GM12878 (cell line): ENCODE measurements around the gene KRTAP5-6. TPM values are rescaled to one million over a fixed set of nuclear protein-coding genes. Genes with fewer than 3 reads are reported as not detected.

Source experiments
- ATAC-seq: fragments of 200-7000 bp; cut with Tn5 transposase; 3 replicates; pipeline ENCODE4 v1.9.1; 2020; ENCODE audit warnings: mild to moderate bottlenecking, moderate library complexity
- BruUV-seq: library from RNA; stranded (reverse); fragments of 400-500 nt; replicated peaks from 2 replicates; lab custom pipeline; 2021; lab: Mats Ljungman, UMichigan
- CTCF ChIA-PET: fragments of 300-600 bp; sonication (Branson Sonifier 250); formaldehyde crosslinking; extraction: SDS; loops from one replicate; lab custom pipeline; 2021; ENCODE audit warnings: inconsistent platforms; lab: Yijun Ruan, JAX
- POLR2A ChIA-PET: fragments of 350-600 bp; formaldehyde crosslinking; extraction: SDS; loops from one replicate; lab custom pipeline; 2021; ENCODE audit warnings: inconsistent platforms; lab: Charles Lee
- RAD21 ChIA-PET: fragments of 300-600 bp; sonication (Branson Sonifier 250); formaldehyde crosslinking; loops from one replicate; lab custom pipeline; 2023; ENCODE audit warnings: antibody characterized with exemption; ENCODE audit not compliant: unreplicated experiment; lab: Charles Lee
- SMC1A ChIA-PET: fragments of 300-600 bp; sonication (Branson Sonifier 250); formaldehyde crosslinking; loops from one replicate; lab custom pipeline; 2023; ENCODE audit not compliant: unreplicated experiment, uncharacterized antibody; lab: Charles Lee
- DNase-seq: peaks from one replicate; pipeline ENCODE4 v3.0.0-alpha.2; 2011; ENCODE audit warnings: low read depth, low spot score
- FAIRE-seq: peaks from 3 replicates; lab custom pipeline; 2011; peaks lifted over from hg19 to GRCh38; lab: Jason Lieb, UNC
- H2AFZ ChIP-seq: 2 replicates; pipeline ENCODE4 v1.6.0; 2011; ENCODE audit warnings: low read depth, low read length, control low read depth; ENCODE audit not compliant: control insufficient read depth
- H3K27ac ChIP-seq: 2 replicates; pipeline ENCODE4 v1.5.1; 2011; ENCODE audit warnings: control low read depth; ENCODE audit not compliant: control insufficient read depth, insufficient read depth
- H3K27me3 ChIP-seq, 2 experiments: replicated peaks in 1 of 2; 2 replicates each; pipeline versions ENCODE4 v1.6.0 to v1.6.1; 2011; ENCODE audit warnings: low read length in 1 of 2; ENCODE audit not compliant: control insufficient read depth in 2 of 2, insufficient read depth in 2 of 2
- H3K36me3 ChIP-seq, 2 experiments: 2 replicates each; pipeline ENCODE4 v1.5.1; 2011; ENCODE audit warnings: low read length in 1 of 2; ENCODE audit not compliant: control insufficient read depth in 2 of 2, insufficient read depth in 2 of 2
- H3K4me1 ChIP-seq: 2 replicates; pipeline ENCODE4 v1.6.1; 2011; ENCODE audit warnings: mild to moderate bottlenecking, low read length, moderate library complexity, mixed read lengths; ENCODE audit not compliant: control insufficient read depth, insufficient read depth
- H3K4me2 ChIP-seq: 2 replicates; pipeline ENCODE4 v1.6.0; 2011; ENCODE audit warnings: control low read depth; ENCODE audit not compliant: control insufficient read depth, insufficient read depth
- H3K4me3 ChIP-seq: fragments of 200-600 bp; sonication (generic); 2 replicates; pipeline ENCODE4 v1.5.1; 2016
- H3K79me2 ChIP-seq: 2 replicates; pipeline ENCODE4 v1.6.0; 2011; ENCODE audit warnings: low read length; ENCODE audit not compliant: control insufficient read depth, insufficient read depth
- H3K9ac ChIP-seq: 2 replicates; pipeline ENCODE4 v1.8.0; 2011; ENCODE audit warnings: low read length, control low read depth, mixed read lengths; ENCODE audit not compliant: control insufficient read depth, insufficient read depth
- H3K9me3 ChIP-seq: replicated peaks from 3 replicates; pipeline ENCODE4 v1.5.1; 2011; ENCODE audit warnings: mild to moderate bottlenecking, low read length; ENCODE audit not compliant: control insufficient read depth, insufficient read depth
- H4K20me1 ChIP-seq: 2 replicates; pipeline ENCODE4 v1.6.0; 2011; ENCODE audit not compliant: control insufficient read depth, insufficient read depth
- BHLHE40 ChIP-seq, 2 experiments: fragments of 450-650 bp in 1 of 2; IDR thresholded peaks; 2 replicates each; pipeline ENCODE4 v1.6.1; 2011 to 2017; ENCODE audit warnings: low read depth in 2 of 2, borderline replicate concordance in 1 of 2, improper control_type of control experiment in 1 of 2, low read length in 1 of 2, mild to moderate bottlenecking in 1 of 2
- CTCF ChIP-seq, 3 experiments: IDR thresholded peaks in 2 of 3; conservative IDR thresholded peaks in 1 of 3; 2 replicates each; pipeline ENCODE4 v1.5.1; 2011; ENCODE audit warnings: low read depth in 3 of 3, low read length in 3 of 3, mild to moderate bottlenecking in 3 of 3, control low read depth in 2 of 3, moderate library complexity in 2 of 3, inconsistent platforms in 1 of 3, mixed read lengths in 1 of 3; ENCODE audit not compliant: control insufficient read depth in 2 of 3, insufficient read depth in 1 of 3; ENCODE audit errors: extremely low read depth in 1 of 3
- ESRRA ChIP-seq: IDR thresholded peaks from 2 replicates; pipeline ENCODE4 v1.6.1; 2012; ENCODE audit warnings: mild to moderate bottlenecking, low read length, improper control_type of control experiment
- HDAC6 ChIP-seq: fragments of 200-600 bp; sonication (generic); IDR thresholded peaks from one replicate; pipeline ENCODE4 v1.8.0; 2017; ENCODE audit warnings: antibody characterized with exemption; ENCODE audit not compliant: unreplicated experiment
- IKZF1 ChIP-seq: fragments of 450-650 bp; conservative IDR thresholded peaks from 2 replicates; pipeline ENCODE4 v1.6.1; 2017; ENCODE audit warnings: antibody characterized with exemption, mild to moderate bottlenecking
- NR2F1 ChIP-seq: fragments of 450-650 bp; conservative IDR thresholded peaks from 2 replicates; pipeline ENCODE4 v1.6.1; 2017; ENCODE audit warnings: mild to moderate bottlenecking
- POLR2A ChIP-seq: IDR thresholded peaks from 2 replicates; pipeline ENCODE4 v1.6.1; 2011; ENCODE audit warnings: low read depth, mild to moderate bottlenecking, low read length
- RAD21 ChIP-seq: IDR thresholded peaks from 2 replicates; pipeline ENCODE4 v1.6.1; 2011; ENCODE audit warnings: mild to moderate bottlenecking, low read depth, low read length, moderate library complexity; ENCODE audit not compliant: insufficient read depth
- RB1 ChIP-seq: fragments of 450-650 bp; formaldehyde crosslinking; IDR thresholded peaks from 2 replicates; pipeline ENCODE4 v1.6.1; 2017; ENCODE audit warnings: mild to moderate bottlenecking, borderline replicate concordance
- RUNX3 ChIP-seq: IDR thresholded peaks from 2 replicates; pipeline ENCODE4 v1.6.1; 2012; ENCODE audit warnings: low read length, inconsistent platforms
- SIN3A ChIP-seq: IDR thresholded peaks from 2 replicates; pipeline ENCODE4 v1.6.1; 2012; ENCODE audit warnings: low read depth, low read length, improper control_type of control experiment
- SMC3 ChIP-seq: IDR thresholded peaks from 2 replicates; pipeline ENCODE4 v1.6.1; 2011; ENCODE audit warnings: low read length, improper control_type of control experiment, borderline replicate concordance
- STAT1 ChIP-seq: fragments of 450-650 bp; conservative IDR thresholded peaks from 2 replicates; pipeline ENCODE4 v1.6.1; 2014; ENCODE audit warnings: antibody characterized with exemption, mild to moderate bottlenecking
- TARDBP ChIP-seq: IDR thresholded peaks from 2 replicates; pipeline ENCODE4 v1.6.1; 2016; ENCODE audit warnings: borderline replicate concordance
- YY1 ChIP-seq: IDR thresholded peaks from 2 replicates; pipeline ENCODE4 v1.6.1; 2011; ENCODE audit warnings: low read depth, mild to moderate bottlenecking, low read length
- WGBS: methylation state at CpG from one replicate; pipeline ENCODE4 v1.1.6; 2016; ENCODE audit warnings: low lambda C conversion rate; ENCODE audit not compliant: insufficient replicate concordance, insufficient coverage; ENCODE audit errors: missing lambda C conversion rate; 5-methylcytosine and 5-hydroxymethylcytosine counted together
- in situ Hi-C: fragments of 300-500 bp; cut with MboI; formaldehyde crosslinking; loops from 9 replicates; pipeline ENCODE4 v1.14.3; 2018; ENCODE audit warnings: mixed read lengths
- intact Hi-C: fragments of 100-400 bp; cut with micrococcal nuclease; formaldehyde crosslinking; loops from one replicate; pipeline ENCODE4 v1.14.2; 2022; ENCODE audit not compliant: unreplicated experiment
- polyA plus RNA-seq, 11 experiments: library from polyadenylated mRNA; depleted of rRNA in 4 of 11; unstranded in 6 of 11; stranded (reverse) in 5 of 11; fragments of >200 nt; fragmentation: Nextera tagmentation in 4 of 11; fragmentation: Illumina TruSeq in 1 of 11; extraction: Ambion mirVana in 4 of 11; extraction: Trizol in 1 of 11; gene quantifications; 1 replicate in 1 of 11; 2 replicates in 10 of 11; pipeline versions ENCODE4 v1.2.1 to v1.2.3, GENCODE V29; 2011 to 2016; ENCODE audit warnings: inconsistent platforms in 2 of 11, missing spikeins in 2 of 11, low read depth in 1 of 11
- total RNA-seq, 4 experiments: library from RNA; depleted of rRNA in 3 of 4; stranded (reverse); fragments of >200 nt in 3 of 4; fragmentation: Illumina TruSeq in 1 of 4; extraction: Trizol in 1 of 4; gene quantifications; 2 replicates each; pipeline versions ENCODE4 v1.2.1 to v1.2.3, GENCODE V29; 2013 to 2021

Gene KRTAP5-6
- total and polyA plus RNA-seq, 10 of the 15 experiments (the other 5 are each of a cell fraction or from before 2014, with no cell fraction given): not detected

- FAIRE-seq (no peak), DNase-seq (no peak), ATAC-seq (peak; percentile 99)
- no peak overlapping the region for H2AFZ ChIP-seq
- H3K79me2 ChIP-seq: no peaks in the 10 kb centered on the region
- H3K4me2 ChIP-seq: no peak overlapping the region
- no peaks in the 10 kb centered on the region for H3K4me1 ChIP-seq
- ChIA-PET POLR2A (no interaction called here), RAD21 (interaction anchor here (0.6 to 4.7 kb wide), 19 partner anchors 11 to 460 kb away, joined by 3 to 107 read pairs (median 4); partner anchors contain the start of genes CTSD and SYT8), SMC1A (interaction anchor here (0.8 to 3.2 kb wide), 10 partner anchors 14 to 457 kb away, joined by 3 to 65 read pairs (median 4); partner anchors contain the start of gene SYT8)
- peaks cover 3 to 4% of the 10 kb centered on the region in 2 experiments; a peak in 2 of 4 replicates for H3K27me3 ChIP-seq
- WGBS: 39% methylated on average over 44 of the region's 45 CpGs
- no peaks in the 10 kb centered on the region for H3K36me3 ChIP-seq
- H4K20me1 ChIP-seq: no peaks in the 10 kb centered on the region; the same call in 1 of the 2 replicates
- no peak overlapping the region for H3K4me3 ChIP-seq
- no TSS peak for BruUV-seq
- peak; percentile 69 for TF ChIP-seq YY1
- no peak for TF ChIP-seq STAT1
- no peak for TF ChIP-seq POLR2A
- no peak for TF ChIP-seq TARDBP
- TF ChIP-seq SIN3A: no peak
- TF ChIP-seq RAD21: peak; percentile 89
- TF ChIP-seq IKZF1: no peak
- no peak for TF ChIP-seq HDAC6
- TF ChIP-seq CTCF (IDR thresholded peaks at IDR 0.05 in 2 of 3, conservative IDR thresholded peaks at IDR 0.05 in 1 of 3; ENCODE audit: control insufficient read depth in 2 of 3, extremely low read depth in 1 of 3, insufficient read depth in 1 of 3, low read depth in 3 of 3, low read length in 3 of 3): peak; percentile 80 to 94 (median 92); a peak in 5 of 6 replicates
- peak; percentile 51; the same call in 1 of the 2 replicates for TF ChIP-seq RB1
- TF ChIP-seq SMC3: peak; percentile 90
- TF ChIP-seq NR2F1: peak; percentile 80
- TF ChIP-seq BHLHE40 (IDR thresholded peaks at IDR 0.05; ENCODE audit: borderline replicate concordance in 1 of 2, low read depth in 2 of 2, low read length in 1 of 2): 0 out of 4 replicates have a peak, but pooled peaks of 1 of the 2 experiments have one; percentile 36
- no peak for TF ChIP-seq ESRRA
- 0 out of 2 replicates have a peak, but pooled peaks have one; percentile 22 for TF ChIP-seq RUNX3
- TF ChIP-seq, all 136 proteins: peak for 8
- H3K9ac ChIP-seq: no peak overlapping the region
- in situ Hi-C loops (no loop called here), intact Hi-C loops (loop anchor here (1.0 to 5.0 kb wide), 3 partner anchors 42 to 457 kb away; no protein-coding TSS in a partner anchor)
- CTCF ChIA-PET: interaction anchor here (0.7 to 5.7 kb wide), 48 partner anchors 8 to 457 kb away, joined by 3 to 187 read pairs (median 4); partner anchors contain the start of genes H19 and SYT8
- no peak overlapping the region for H3K27ac ChIP-seq
- no peaks in the 10 kb centered on the region for H3K9me3 ChIP-seq
Observed at GRCh38 chr11:1694064-1694845, 2.7 kb upstream of the KRTAP5-6 start.
